ENCODE measurements around the gene RPTOR.
A peak's percentile ranks its signal among the peaks of the same experiment; 100 is the strongest.

RPTOR gene

GRCh38 chr17:80944326-80944725 is 399.7 kb downstream of the RPTOR start:
- ChIA-PET POLR2A (ENCODE audit: low non-redundant PET) (no interaction called here), CTCF (no interaction called here)
- no peak overlapping the region for H3K27ac ChIP-seq
- DNase-seq (ENCODE audit: low spot score): no peak
- TF ChIP-seq CTCF (conservative IDR thresholded peaks at IDR 0.05; ENCODE audit: low read depth): no peak

GRCh38 chr17:80945736-80946135 is 401.1 kb downstream of the RPTOR start:
- TF ChIP-seq CTCF (conservative IDR thresholded peaks at IDR 0.05; ENCODE audit: low read depth): no peak
- H3K27ac ChIP-seq: no peak overlapping the region
- ChIA-PET POLR2A (ENCODE audit: low non-redundant PET) (no interaction called here), CTCF (no interaction called here)
- DNase-seq (ENCODE audit: low spot score): no peak

- no peak for DNase-seq (ENCODE audit: low spot score)
- TF ChIP-seq CTCF (conservative IDR thresholded peaks at IDR 0.05; ENCODE audit: low read depth): no peak
- H3K27ac ChIP-seq: no peak overlapping the region
- ChIA-PET CTCF (no interaction called here), POLR2A (ENCODE audit: low non-redundant PET) (no interaction called here)
Measured at GRCh38 chr17:80946449-80946848, 401.8 kb downstream of the RPTOR start.

GRCh38 chr17:80947200-80947940 is 402.7 kb downstream of the RPTOR start:
- DNase-seq (ENCODE audit: low spot score): no peak
- TF ChIP-seq CTCF (conservative IDR thresholded peaks at IDR 0.05; ENCODE audit: low read depth): no peak
- 0 out of 2 replicates have a peak overlapping the region, but pooled peaks have one; percentile 5 for H3K27ac ChIP-seq
- CTCF ChIA-PET: interaction anchor here (0.6 kb wide), 1 partner anchor 26 kb away, joined by 3 read pairs; no protein-coding TSS in a partner anchor
- POLR2A ChIA-PET (ENCODE audit: low non-redundant PET): no interaction called here

- no peak for TF ChIP-seq CTCF (conservative IDR thresholded peaks at IDR 0.05; ENCODE audit: low read depth)
- H3K27ac ChIP-seq: 0 out of 2 replicates have a peak overlapping the region, but pooled peaks have one; percentile 5
- POLR2A ChIA-PET (ENCODE audit: low non-redundant PET): no interaction called here
- no peak for DNase-seq (ENCODE audit: low spot score)
- CTCF ChIA-PET: interaction anchor here (0.6 to 0.7 kb wide), 2 partner anchors 27 to 847 kb away, joined by 3 to 4 read pairs; partner anchors contain the start of gene GAA
Measured at GRCh38 chr17:80948019-80948975, 403.7 kb downstream of the RPTOR start.

GRCh38 chr17:80948976-80949450 is 404.4 kb downstream of the RPTOR start:
- H3K27ac ChIP-seq: 0 out of 2 replicates have a peak overlapping the region, but pooled peaks have one; percentile 5
- ChIA-PET CTCF (interaction anchor here (0.7 kb wide), 1 partner anchor 847 kb away, joined by 4 read pairs; the partner anchor contains the start of gene GAA), POLR2A (ENCODE audit: low non-redundant PET) (no interaction called here)
- DNase-seq (ENCODE audit: low spot score): no peak
- no peak for TF ChIP-seq CTCF (conservative IDR thresholded peaks at IDR 0.05; ENCODE audit: low read depth)

Measured in RWPE1 (cell line).